Measurements from ENCODE around the gene PLPP2. TPM values are rescaled to one million over a fixed set of nuclear protein-coding genes. Genes with fewer than 3 reads are reported as not detected.

PLPP2 gene
- total RNA-seq, 2 experiments from 2014 or later, result 0.03 to 0.80 TPM

- Histone ChIP-seq H3K9me3 (ENCODE audit: low read length) (peaks cover 8% of the 10 kb centered on the region; the same call in 1 of the 2 replicates), H3K9me2 (ENCODE audit: insufficient read depth, low read length) (no peaks in the 10 kb centered on the region), H4K20me1 (ENCODE audit: insufficient read depth, low read length) (no peaks in the 10 kb centered on the region), H3K79me2 (ENCODE audit: insufficient read depth, low read depth, low read length) (no peaks in the 10 kb centered on the region), H3K4me1 (ENCODE audit: insufficient read depth, low read length, poor library complexity, severe bottlenecking) (no peaks in the 10 kb centered on the region), H3K27ac (ENCODE audit: low read depth, low read length, poor library complexity, severe bottlenecking) (no peak overlapping the region), H3K4me3 (ENCODE audit: low read depth, low read length, poor library complexity, severe bottlenecking) (no peak overlapping the region), H2AFZ (ENCODE audit: low read length) (no peak overlapping the region), H3K36me3 (ENCODE audit: insufficient read depth, low read length) (peaks cover 58% of the 10 kb centered on the region), H3K4me2 (ENCODE audit: low read length) (no peak overlapping the region)
- intact Hi-C loops (cut with micrococcal nuclease; ENCODE audit: unreplicated experiment), result no loop called here
- POLR2A ChIA-PET, result no interaction called here
- DNase-seq (ENCODE audit: low spot score), result no peak
- CTCF ChIA-PET (ENCODE audit: unreplicated experiment), result no interaction called here
- TF ChIP-seq EZH2phosphoT487 (IDR thresholded peaks at IDR 0.05; ENCODE audit: borderline replicate concordance, low read depth, low read length) (no peak), CTCF (conservative IDR thresholded peaks at IDR 0.05; ENCODE audit: low read length) (no peak)
- BruUV-seq (replicated peaks), result no TSS peak
Measured at GRCh38 chr19:313169-313987, 22.2 kb upstream of the PLPP2 start.

- H3K36me3 ChIP-seq (ENCODE audit: insufficient read depth, low read length), result peaks cover 59% of the 10 kb centered on the region
- H3K9me3 ChIP-seq (ENCODE audit: low read length), result no peaks in the 10 kb centered on the region
- ChIA-PET POLR2A (no interaction called here), CTCF (ENCODE audit: unreplicated experiment) (no interaction called here)
- BruUV-seq (replicated peaks), result no TSS peak
- no peaks in the 10 kb centered on the region for H4K20me1 ChIP-seq (ENCODE audit: insufficient read depth, low read length)
- H2AFZ ChIP-seq (ENCODE audit: low read length), result no peak overlapping the region
- intact Hi-C loops (cut with micrococcal nuclease; ENCODE audit: unreplicated experiment), result no loop called here
- no peak for DNase-seq (ENCODE audit: low spot score)
- H3K4me3 ChIP-seq (ENCODE audit: low read depth, low read length, poor library complexity, severe bottlenecking), result no peak overlapping the region
- H3K4me1 ChIP-seq (ENCODE audit: insufficient read depth, low read length, poor library complexity, severe bottlenecking), result no peaks in the 10 kb centered on the region
- no peaks in the 10 kb centered on the region for H3K79me2 ChIP-seq (ENCODE audit: insufficient read depth, low read depth, low read length)
- TF ChIP-seq EZH2phosphoT487 (IDR thresholded peaks at IDR 0.05; ENCODE audit: borderline replicate concordance, low read depth, low read length), result no peak
- TF ChIP-seq CTCF (conservative IDR thresholded peaks at IDR 0.05; ENCODE audit: low read length), result no peak
- H3K27ac ChIP-seq (ENCODE audit: low read depth, low read length, poor library complexity, severe bottlenecking), result no peak overlapping the region
- H3K9me2 ChIP-seq (ENCODE audit: insufficient read depth, low read length), result no peaks in the 10 kb centered on the region
- no peak overlapping the region for H3K4me2 ChIP-seq (ENCODE audit: low read length)
Measured at GRCh38 chr19:311813-312261, 20.6 kb upstream of the PLPP2 start.

GRCh38 chr19:310781-311496 lies 19.7 kb upstream of the PLPP2 start:
- CTCF ChIA-PET (ENCODE audit: unreplicated experiment), result no interaction called here

More at GRCh38 chr19:310781-311496, 19.7 kb upstream of the PLPP2 start:
- Histone ChIP-seq H4K20me1 (ENCODE audit: insufficient read depth, low read length) (no peaks in the 10 kb centered on the region), H3K9me3 (ENCODE audit: low read length) (no peaks in the 10 kb centered on the region), H3K36me3 (ENCODE audit: insufficient read depth, low read length) (peaks cover 58% of the 10 kb centered on the region), H3K9me2 (ENCODE audit: insufficient read depth, low read length) (no peaks in the 10 kb centered on the region), H3K27ac (ENCODE audit: low read depth, low read length, poor library complexity, severe bottlenecking) (no peak overlapping the region), H3K4me2 (ENCODE audit: low read length) (no peak overlapping the region), H3K4me1 (ENCODE audit: insufficient read depth, low read length, poor library complexity, severe bottlenecking) (no peaks in the 10 kb centered on the region), H3K4me3 (ENCODE audit: low read depth, low read length, poor library complexity, severe bottlenecking) (no peak overlapping the region), H3K79me2 (ENCODE audit: insufficient read depth, low read depth, low read length) (no peaks in the 10 kb centered on the region), H2AFZ (ENCODE audit: low read length) (no peak overlapping the region)
- BruUV-seq (replicated peaks), result no TSS peak
- no peak for TF ChIP-seq CTCF (conservative IDR thresholded peaks at IDR 0.05; ENCODE audit: low read length)
- TF ChIP-seq EZH2phosphoT487 (IDR thresholded peaks at IDR 0.05; ENCODE audit: borderline replicate concordance, low read depth, low read length), result no peak
- DNase-seq (ENCODE audit: low spot score), result no peak
- intact Hi-C loops (cut with micrococcal nuclease; ENCODE audit: unreplicated experiment), result no loop called here
- POLR2A ChIA-PET, result no interaction called here

Measured in OCI-LY7 (cell line).